Measurements from ENCODE around the gene UNK.

DNA sequence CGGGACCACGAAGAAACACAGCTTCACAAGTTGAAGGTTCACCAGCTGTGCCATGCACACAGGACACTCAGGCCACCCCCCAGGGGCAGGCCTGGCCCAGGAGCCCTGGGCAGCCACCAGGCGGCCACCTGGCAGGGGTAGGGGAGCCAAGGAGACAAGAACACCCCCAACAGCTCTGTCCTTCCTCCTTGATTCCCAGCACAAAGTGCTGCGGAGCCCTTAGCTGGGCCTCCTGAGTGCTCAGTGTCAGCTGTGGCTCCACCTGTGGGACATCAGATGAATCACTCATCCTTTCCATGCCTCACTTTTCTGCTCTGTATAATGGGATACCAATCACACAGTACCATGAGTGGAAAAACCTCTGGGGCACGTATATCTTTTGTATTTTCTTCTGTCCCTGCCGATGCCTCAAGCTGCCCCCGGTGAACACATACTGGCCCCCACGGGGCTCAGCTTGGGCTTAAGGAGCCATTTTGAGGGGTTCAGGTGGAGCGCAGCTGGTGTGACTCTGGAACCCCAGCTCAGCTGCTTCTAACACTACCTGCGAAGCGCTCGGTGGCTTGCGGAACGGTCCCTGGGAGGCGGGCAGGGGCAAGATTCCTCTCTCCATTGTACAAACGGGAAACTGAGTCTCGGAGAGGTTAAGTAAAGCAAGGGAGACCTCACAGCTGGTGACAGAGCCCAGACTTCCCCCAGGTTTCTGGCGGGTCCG lies 31.6 kb upstream of the UNK start:
- TF ChIP-seq CTCF (IDR thresholded peaks at IDR 0.05; ENCODE audit: low read depth, low read length), result peak; percentile 49
- TF ChIP-seq EZH2phosphoT487 (IDR thresholded peaks at IDR 0.05; ENCODE audit: low read depth), result no peak

Measured in OCI-LY3 (cell line).